ENCODE measurements around the gene FAM53B. TPM values are rescaled to one million over a fixed set of nuclear protein-coding genes. Genes with fewer than 3 reads are reported as not detected.

Gene FAM53B
- total RNA-seq, 1 donor: 13.4 TPM

DNA sequence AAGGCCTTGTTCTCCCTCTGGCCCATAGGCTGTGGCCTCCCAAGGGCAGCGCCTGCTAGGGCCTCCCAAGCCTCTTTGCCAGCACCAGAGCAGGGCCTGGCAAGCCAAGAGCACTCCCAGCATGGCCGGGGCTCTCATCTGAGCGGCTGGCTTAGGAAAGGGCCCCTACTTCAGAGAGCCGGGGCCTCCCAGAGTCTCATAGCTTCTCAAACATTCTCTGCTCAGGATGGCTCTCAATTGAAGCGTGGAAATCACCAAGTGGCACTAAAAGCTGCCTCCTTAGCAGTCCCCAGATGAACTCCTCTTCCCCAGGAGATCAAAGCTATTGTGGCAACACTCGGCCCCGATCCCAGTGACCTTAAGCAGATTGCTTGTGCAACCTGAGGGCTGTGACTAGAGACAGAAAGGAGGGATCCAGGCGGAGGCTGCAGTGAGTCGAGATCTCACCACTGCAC lies 69.4 kb downstream of the FAM53B start:
- peak; percentile 37 for DNase-seq (ENCODE audit: low read depth)
- TF ChIP-seq, protein P1, sequence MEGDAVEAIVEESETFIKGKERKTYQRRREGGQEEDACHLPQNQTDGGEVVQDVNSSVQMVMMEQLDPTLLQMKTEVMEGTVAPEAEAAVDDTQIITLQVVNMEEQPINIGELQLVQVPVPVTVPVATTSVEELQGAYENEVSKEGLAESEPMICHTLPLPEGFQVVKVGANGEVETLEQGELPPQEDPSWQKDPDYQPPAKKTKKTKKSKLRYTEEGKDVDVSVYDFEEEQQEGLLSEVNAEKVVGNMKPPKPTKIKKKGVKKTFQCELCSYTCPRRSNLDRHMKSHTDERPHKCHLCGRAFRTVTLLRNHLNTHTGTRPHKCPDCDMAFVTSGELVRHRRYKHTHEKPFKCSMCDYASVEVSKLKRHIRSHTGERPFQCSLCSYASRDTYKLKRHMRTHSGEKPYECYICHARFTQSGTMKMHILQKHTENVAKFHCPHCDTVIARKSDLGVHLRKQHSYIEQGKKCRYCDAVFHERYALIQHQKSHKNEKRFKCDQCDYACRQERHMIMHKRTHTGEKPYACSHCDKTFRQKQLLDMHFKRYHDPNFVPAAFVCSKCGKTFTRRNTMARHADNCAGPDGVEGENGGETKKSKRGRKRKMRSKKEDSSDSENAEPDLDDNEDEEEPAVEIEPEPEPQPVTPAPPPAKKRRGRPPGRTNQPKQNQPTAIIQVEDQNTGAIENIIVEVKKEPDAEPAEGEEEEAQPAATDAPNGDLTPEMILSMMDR (IDR thresholded peaks at IDR 0.05; ENCODE audit: insufficient read depth, low read depth, low read length): no peak
- no peak overlapping the region for H3K4me3 ChIP-seq (ENCODE audit: low read depth, low read length)

- no peak overlapping the region for H3K4me3 ChIP-seq (ENCODE audit: low read depth, low read length)
- DNase-seq (ENCODE audit: low read depth): peak; percentile 42
- TF ChIP-seq, protein P1 (IDR thresholded peaks at IDR 0.05; ENCODE audit: insufficient read depth, low read depth, low read length): no peak
These were observed 72.0 kb downstream of the FAM53B start for GRCh38 chr10:124672181-124672638.

DNA sequence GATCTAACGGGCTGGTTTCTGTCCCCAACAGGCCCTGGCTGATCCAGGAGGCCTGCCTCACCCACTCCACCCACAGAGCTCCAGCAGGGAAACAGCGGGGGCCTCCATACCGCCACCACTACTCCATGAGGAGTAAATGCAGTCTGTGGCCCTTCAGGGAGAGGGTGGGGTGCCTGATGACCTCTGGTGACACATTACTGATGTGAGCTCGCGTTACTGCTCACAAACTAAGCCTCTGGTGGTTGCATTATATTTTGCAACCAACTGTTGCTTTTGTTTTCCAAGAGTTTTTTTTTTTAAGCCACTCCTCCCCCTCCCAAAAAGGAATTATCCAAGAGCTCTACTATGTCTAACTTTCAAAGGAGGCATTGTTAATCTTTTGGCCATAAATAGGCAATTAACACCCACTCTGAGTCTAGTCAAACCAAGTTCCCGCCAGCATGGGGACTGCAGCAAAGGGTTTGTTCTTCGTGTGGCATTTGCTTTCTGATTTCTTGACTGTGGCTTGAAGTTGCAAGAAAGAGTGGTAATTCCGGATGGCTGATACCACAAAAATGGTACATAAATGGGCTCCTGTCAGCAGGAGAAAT lies 72.6 kb downstream of the FAM53B start:
- TF ChIP-seq, protein P1 (IDR thresholded peaks at IDR 0.05; ENCODE audit: insufficient read depth, low read depth, low read length): peak; percentile 46
- DNase-seq (ENCODE audit: low read depth): peak; percentile 73
- H3K4me3 ChIP-seq (ENCODE audit: low read depth, low read length): no peak overlapping the region

GRCh38 chr10:124670849-124671248 lies 73.3 kb downstream of the FAM53B start:
- H3K4me3 ChIP-seq (ENCODE audit: low read depth, low read length): no peak overlapping the region
- no peak for DNase-seq (ENCODE audit: low read depth)
- TF ChIP-seq, protein P1 (IDR thresholded peaks at IDR 0.05; ENCODE audit: insufficient read depth, low read depth, low read length): no peak

- no peak for DNase-seq (ENCODE audit: low read depth)
These were observed 74.1 kb downstream of the FAM53B start for GRCh38 chr10:124669824-124670654.

GRCh38 chr10:124669141-124669823 lies 74.9 kb downstream of the FAM53B start:
- DNase-seq (ENCODE audit: low read depth): no peak
- no peak overlapping the region for H3K4me3 ChIP-seq (ENCODE audit: low read depth, low read length)
- TF ChIP-seq, protein P1 (IDR thresholded peaks at IDR 0.05; ENCODE audit: insufficient read depth, low read depth, low read length): no peak

More at GRCh38 chr10:124669824-124670654, 74.1 kb downstream of the FAM53B start:
- TF ChIP-seq, protein P1 (IDR thresholded peaks at IDR 0.05; ENCODE audit: insufficient read depth, low read depth, low read length): no peak
- H3K4me3 ChIP-seq (ENCODE audit: low read depth, low read length): no peak overlapping the region
